Upper lobe of right lung (tissue), 1 donor: ENCODE data around the gene LTB4R. TPM values are rescaled to one million over a fixed set of nuclear protein-coding genes. Genes with fewer than 3 reads are reported as not detected.

ENCODE experiments used
- ATAC-seq: fragments of 200-7000 bp; cut with Tn5 transposase; one replicate; pipeline ENCODE4 v1.9.1; 2020; ENCODE audit warnings: mild to moderate bottlenecking, moderate library complexity
- DNase-seq: peaks from one replicate; pipeline ENCODE4 v3.0.0-alpha.2; 2020
- H3K27ac ChIP-seq: fragments of 200-600 bp; one replicate; pipeline ENCODE4 v1.8.0; 2022
- H3K27me3 ChIP-seq: fragments of 200-600 bp; one replicate; pipeline ENCODE4 v1.8.0; 2022; ENCODE audit warnings: mild to moderate bottlenecking
- H3K36me3 ChIP-seq: fragments of 200-600 bp; one replicate; pipeline ENCODE4 v1.8.0; 2022
- H3K4me1 ChIP-seq: fragments of 200-600 bp; one replicate; pipeline ENCODE4 v1.8.0; 2022
- H3K4me3 ChIP-seq: fragments of 200-600 bp; one replicate; pipeline ENCODE4 v1.8.0; 2022; ENCODE audit warnings: mild to moderate bottlenecking
- H3K9me3 ChIP-seq: fragments of 200-600 bp; one replicate; pipeline ENCODE4 v1.8.0; 2022
- CTCF ChIP-seq: fragments of 200-600 bp; IDR thresholded peaks from one replicate; pipeline ENCODE4 v1.8.0; 2022; ENCODE audit warnings: antibody characterized with exemption
- intact Hi-C: fragments of 100-400 bp; cut with DNase I; formaldehyde crosslinking; loops from one replicate; pipeline ENCODE4 v1.11.0; 2022
- total RNA-seq: library from RNA; stranded (reverse); fragmentation: NEBNext Ultra II Directional; extraction: Animal tissue kit (Norgen Biotek cat#: 25700); gene quantifications from one replicate; pipeline ENCODE4 v1.2.1, GENCODE V29; 2021
- donor health status: DM: no; HTN: yes; CAD: no; lungs with severe emphysema.

The LTB4R gene
- total RNA-seq, 1 donor from 2014 or later = 9.8 TPM

GRCh38 chr14:24285351-24285750 is 26.0 kb upstream of the LTB4R start:
- DNase-seq = no peak
- Histone ChIP-seq H3K27me3 (no peaks in the 10 kb centered on the region), H3K4me3 (no peak overlapping the region), H3K27ac (no peak overlapping the region), H3K9me3 (no peaks in the 10 kb centered on the region), H3K36me3 (peaks cover 13% of the 10 kb centered on the region), H3K4me1 (no peaks in the 10 kb centered on the region)
- no peak for ATAC-seq
- intact Hi-C loops = no loop called here
- no peak for TF ChIP-seq CTCF

DNA sequence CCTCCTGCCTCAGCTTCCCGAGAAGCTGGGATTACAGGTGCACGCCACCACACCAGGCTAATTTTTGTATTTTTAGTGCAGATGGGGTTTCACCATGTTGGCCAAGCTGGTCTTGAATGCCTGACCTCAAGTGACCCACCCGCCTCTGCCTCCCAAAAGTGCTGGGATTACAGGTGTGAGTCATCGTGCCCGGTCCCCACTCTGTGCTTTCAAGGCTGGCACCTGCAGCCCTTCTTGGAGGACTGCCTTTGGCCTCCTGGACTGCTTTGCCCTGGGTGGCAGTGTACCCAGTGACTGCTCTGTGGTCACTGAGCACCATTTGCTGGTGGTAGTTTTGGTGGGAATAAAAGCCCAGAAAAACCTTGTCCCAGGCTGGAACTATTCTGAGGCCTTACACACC is 24.3 kb upstream of the LTB4R start:
- H3K27me3 ChIP-seq = no peaks in the 10 kb centered on the region
- intact Hi-C loops = no loop called here
- H3K4me1 ChIP-seq = no peaks in the 10 kb centered on the region
- no peak overlapping the region for H3K4me3 ChIP-seq
- no peaks in the 10 kb centered on the region for H3K9me3 ChIP-seq
- peaks cover 29% of the 10 kb centered on the region for H3K36me3 ChIP-seq
- no peak for TF ChIP-seq CTCF
- no peak overlapping the region for H3K27ac ChIP-seq
- DNase-seq = no peak
- no peak for ATAC-seq

GRCh38 chr14:24289649-24290280 is 21.5 kb upstream of the LTB4R start:
- Histone ChIP-seq H3K27me3 (no peaks in the 10 kb centered on the region), H3K9me3 (no peaks in the 10 kb centered on the region), H3K4me3 (no peak overlapping the region), H3K36me3 (peaks cover 50% of the 10 kb centered on the region), H3K27ac (no peak overlapping the region), H3K4me1 (no peaks in the 10 kb centered on the region)
- intact Hi-C loops = no loop called here
- no peak for ATAC-seq
- no peak for DNase-seq
- TF ChIP-seq CTCF = no peak

DNA sequence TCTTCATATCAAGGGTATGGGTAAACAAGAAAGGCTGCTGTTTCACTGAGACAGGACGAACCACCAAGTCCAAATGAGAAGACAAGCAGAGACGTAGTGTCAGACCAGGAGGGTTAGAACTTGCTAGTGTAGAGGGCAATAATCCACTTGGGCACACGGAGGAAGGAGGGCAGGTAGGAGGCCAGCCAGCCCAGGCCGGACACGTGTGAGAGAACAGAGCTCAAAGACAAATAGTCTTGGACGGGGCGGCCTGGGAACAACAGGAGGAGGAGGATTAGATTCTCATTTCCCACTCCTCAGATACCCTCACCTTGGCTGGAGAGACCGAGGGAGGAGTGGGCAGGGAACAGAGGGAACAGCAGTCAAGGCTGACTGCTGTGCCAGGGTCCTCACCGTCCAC is 20.6 kb upstream of the LTB4R start:
- DNase-seq (no peak), ATAC-seq (no peak)
- no peaks in the 10 kb centered on the region for H3K9me3 ChIP-seq
- no peaks in the 10 kb centered on the region for H3K4me1 ChIP-seq
- no peak overlapping the region for H3K4me3 ChIP-seq
- TF ChIP-seq CTCF = no peak
- intact Hi-C loops = no loop called here
- no peaks in the 10 kb centered on the region for H3K27me3 ChIP-seq
- peaks cover 60% of the 10 kb centered on the region for H3K36me3 ChIP-seq
- no peak overlapping the region for H3K27ac ChIP-seq

DNA sequence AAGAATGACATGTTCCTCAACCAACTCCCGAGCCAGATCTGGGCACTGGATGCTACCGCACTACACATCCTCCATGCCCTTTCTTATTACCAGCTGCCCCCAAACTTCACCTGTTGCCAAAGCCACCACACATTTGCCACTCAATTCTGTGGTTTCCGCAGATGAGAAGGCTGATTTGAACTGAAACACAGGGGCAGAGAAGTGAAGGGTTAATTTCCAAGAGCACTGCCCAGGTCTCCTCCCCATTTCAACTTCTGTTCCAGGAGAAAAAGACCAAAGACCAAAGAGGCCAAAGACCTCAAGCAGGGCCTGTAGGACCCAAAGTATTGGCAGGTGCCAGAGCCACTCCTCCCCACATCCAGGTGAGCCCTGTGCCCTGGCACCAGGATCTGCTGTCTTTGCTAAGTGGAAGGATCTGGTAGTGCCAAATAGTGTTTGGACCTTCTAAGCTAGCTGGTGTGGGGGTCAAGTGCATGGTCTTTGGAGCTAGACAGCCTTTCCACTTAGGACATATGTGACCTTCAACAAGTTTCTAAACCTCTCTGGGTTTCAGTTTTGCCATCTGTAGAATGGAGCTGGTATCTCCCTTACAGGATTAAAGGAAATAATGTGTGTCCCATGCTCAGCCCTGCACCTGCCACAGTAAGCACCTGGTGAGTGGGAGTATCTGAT is 19.7 kb upstream of the LTB4R start:
- intact Hi-C loops = no loop called here
- DNase-seq = no peak
- Histone ChIP-seq H3K36me3 (peaks cover 66% of the 10 kb centered on the region), H3K9me3 (no peaks in the 10 kb centered on the region), H3K27ac (no peak overlapping the region), H3K4me1 (peaks cover 2% of the 10 kb centered on the region), H3K4me3 (no peak overlapping the region), H3K27me3 (no peaks in the 10 kb centered on the region)
- no peak for TF ChIP-seq CTCF
- no peak for ATAC-seq
